GM18861 (cell line): ENCODE results near the gene ANO2.
"Not testable (repeated sequence)": the region's sequence is repeated elsewhere in the genome, so short reads cannot be mapped to it uniquely, and the experiment has no call there.

Source experiments
- ATAC-seq: cut with Tn5 transposase; IDR thresholded peaks from one replicate; pipeline ENCODE4 v1.9.1; 2021; ENCODE audit not compliant: unreplicated experiment

Gene ANO2

DNA sequence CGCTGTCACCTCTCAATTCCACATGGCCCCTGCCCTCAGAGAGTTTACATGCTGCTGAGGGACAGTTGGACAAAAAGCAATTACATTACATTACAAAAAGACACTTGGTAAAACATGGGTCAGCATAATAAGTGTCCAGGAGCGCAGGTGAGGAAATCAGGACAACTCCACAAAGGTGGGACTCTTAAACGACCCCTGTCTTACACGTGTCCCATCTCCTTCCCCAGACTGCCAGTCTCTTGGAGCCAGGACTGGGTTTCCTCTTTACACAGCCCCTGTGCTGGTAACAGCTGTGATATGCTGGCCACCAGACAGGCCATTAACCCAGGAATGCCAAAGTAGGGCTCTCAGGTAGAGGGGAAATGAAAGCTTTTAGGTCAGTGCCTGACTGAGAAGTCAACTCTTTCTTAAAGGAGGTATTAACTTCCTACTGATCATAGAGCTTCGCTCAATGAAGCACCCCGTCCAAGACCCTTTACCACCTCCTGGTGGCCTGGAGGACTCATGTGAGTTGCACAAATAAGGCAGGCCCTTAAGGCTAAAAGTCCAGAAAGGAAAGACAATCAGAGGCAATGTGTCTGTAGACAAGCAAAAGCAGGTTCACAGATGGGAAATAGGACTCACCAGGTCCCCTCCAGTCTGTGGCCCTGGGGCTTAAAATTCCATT lies 55.5 kb downstream of the ANO2 start:
- no peak for ATAC-seq

DNA sequence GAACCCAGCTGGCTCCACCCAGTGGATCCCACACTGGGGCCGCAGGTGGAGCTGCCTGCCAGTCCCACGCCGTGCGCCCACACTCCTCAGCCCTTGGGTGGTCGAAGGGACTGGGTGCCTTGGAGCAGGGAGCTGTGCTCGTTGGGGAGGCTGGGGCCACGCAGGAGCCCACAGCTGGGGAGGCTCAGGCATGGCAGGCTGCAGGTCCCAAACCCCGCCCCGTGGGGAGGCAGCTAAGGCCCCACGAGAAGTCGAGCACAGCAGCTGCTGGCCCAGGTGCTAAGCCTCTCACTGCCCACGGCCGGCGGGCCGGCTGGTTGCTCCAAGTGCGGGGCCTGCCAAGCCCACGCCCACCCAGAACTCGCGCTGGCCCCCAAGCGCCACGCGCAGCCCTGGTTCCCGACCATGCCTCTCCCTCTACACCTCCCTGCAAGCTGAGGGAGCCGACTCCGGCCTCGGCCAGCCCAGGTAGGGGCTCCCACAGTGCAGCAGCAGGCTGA lies 56.2 kb downstream of the ANO2 start:
- no peak for ATAC-seq

DNA sequence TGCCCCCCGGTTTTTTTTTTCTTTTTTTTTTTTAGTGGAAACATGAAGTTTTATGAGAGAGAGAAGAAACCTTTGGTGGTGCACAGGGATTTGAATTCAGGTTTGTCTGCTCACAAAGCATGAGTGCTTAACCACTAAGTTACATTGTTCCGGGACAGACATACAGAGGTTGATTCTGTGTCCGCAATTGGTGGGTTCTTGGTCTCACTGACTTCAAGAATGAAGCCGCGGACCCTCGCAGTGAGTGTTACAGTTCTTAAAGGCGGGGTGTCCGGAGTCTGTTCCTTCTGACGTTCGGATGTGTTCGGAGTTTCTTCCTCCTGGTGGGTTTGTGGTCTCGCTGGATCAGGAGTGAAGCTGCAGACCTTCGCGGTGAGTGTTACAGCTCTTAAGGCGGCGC lies 57.2 kb downstream of the ANO2 start:
- ATAC-seq, result not testable (repeated sequence)

DNA sequence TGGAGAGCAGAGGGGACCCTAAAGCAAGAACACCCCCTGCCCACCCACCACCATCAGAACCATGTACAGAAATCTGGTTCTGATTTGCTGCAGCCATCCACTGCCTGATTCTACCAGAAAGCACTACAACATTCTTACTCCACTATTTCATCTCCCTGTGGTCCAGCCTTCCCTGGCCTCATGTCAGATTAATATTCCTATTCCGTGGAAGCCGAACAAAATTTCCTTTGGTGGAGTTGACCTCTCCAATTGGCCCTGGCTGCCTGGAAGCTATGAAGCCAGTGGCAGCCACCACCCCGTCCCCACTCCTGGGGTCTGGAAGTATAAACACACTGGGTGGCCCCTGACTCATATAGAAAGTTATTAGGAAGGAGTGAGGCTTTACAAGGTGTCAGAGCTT lies 60.2 kb downstream of the ANO2 start:
- ATAC-seq, result no peak

DNA sequence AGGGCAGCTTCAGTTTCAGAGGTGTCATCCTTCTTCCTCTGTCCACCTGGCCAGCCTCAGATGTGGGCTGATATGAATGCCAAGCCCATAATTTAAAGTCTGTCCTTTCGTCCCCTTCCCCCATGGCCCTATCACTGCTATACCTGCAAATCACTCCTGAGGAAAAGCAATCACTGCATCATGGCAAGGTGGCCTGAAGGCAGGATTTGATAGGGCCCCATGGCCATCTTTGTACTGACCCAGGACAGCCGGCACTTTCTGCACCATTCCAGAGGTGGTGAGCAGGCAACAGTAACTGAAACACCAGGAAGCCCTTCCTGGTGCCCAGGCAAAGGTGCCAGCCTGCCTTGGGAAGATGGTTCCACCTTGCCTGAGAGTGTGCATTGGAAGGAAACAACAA lies 60.8 kb downstream of the ANO2 start:
- ATAC-seq, result no peak

DNA sequence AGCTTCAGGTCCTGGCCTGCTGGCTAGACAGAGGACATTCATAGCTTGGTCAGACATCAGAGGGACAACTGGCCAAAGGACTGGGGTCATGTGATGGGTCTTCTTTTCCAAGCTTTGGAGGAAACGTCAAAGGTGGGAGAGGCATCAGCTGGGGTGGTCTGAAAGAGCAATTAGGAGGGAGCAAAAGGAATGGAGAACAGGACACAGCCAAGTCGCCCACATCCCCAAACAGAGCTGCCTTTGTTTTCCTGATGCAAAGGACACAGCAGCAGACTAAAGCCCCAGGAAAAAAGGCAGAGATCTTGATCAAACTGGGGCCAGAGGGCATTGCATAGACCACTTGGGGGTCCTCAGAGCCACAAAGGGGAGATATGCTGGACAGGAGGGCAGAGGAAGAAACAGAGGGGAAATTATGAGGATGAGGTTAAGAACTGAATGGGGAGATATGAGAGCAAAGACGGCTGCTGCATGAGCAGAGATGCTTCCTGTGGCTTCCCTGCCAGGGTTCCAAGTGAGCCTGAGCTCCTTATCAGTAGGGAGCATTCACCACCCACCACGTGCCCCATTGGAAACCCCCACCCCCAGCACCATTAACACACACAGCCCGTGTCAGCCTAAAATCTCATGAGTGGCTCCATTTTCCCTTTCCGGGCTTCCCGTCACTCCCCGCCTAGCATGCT lies 62.4 kb downstream of the ANO2 start:
- ATAC-seq, result no peak

DNA sequence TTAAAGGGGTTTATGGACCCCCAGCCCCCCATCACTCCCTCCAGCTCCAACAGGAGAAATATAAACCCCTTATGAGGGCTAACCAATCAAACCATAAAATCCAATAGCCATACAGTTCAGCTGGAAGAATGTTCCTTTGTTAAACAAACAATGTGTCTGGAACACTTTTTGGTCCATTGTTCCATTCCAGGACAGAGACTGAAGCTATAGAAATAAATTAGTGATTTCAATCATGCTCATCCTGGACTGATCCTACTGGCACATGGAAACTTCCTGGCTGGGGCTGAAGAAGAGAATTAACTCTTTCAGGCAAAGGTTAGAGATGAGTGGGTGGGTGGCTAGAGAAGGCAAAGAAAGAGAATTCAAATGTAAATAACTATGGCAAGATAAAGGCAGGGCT lies 63.4 kb downstream of the ANO2 start:
- no peak for ATAC-seq

DNA sequence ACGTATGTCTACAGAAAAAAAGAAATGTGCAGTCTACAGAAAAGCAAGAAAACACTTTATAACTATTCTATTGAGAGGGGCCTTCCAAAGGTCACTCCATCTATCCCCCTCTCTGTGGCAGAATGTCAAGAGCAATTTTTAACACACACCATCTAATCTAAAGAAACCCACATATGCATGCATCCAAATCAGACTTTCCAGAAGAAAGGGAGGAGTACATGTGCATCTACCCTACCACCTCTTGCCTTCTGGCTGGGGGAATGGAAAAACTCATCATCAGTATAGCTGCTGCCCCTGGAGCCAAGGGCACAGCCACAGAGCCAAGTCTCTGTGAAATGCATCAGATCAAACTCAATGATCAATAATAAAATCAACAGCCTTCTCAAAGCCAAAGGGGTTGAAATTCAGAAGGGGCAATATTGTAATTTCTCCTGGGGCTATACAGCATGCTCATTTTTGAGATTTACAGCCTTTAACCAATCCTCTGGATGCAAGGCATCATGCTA lies 63.9 kb downstream of the ANO2 start:
- ATAC-seq, result no peak

DNA sequence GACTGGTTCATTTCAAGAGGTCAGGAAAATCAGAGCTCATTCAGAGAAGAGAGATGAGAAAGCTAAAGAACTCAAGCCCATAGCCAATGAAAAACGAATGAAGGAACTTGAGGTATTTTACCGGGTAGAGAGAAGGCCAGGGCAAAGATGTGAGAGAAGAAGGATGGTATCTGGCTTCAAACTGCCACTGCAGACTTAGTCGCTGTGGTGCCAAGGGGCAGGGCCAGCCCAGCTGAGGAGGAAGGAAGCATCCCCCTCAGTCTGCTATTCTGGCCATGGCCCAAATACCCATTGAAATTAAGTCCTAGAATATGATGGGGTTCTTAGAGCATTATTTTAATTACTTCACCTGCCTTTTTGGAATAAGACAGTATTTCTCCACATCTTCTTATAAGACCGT lies 69.2 kb downstream of the ANO2 start:
- ATAC-seq, result no peak

DNA sequence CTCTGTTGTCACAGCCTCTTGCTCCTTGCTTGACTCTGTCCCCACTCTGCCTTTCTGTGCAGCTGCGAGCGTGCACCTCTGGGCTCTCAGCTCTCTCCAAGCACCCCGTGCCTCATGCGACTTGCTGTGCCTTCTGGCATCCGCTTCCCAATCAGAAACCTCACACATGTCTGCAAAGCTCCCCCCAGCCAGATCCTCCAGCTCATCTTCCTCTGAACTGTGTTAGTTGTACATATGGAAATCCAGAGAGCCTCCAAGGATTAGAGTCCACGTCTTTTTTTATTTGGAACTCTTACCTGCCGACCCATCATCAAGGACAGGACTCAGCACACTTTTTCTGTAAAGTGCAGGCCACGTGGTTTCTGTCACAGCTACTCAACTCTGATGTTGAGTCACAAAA lies 70.5 kb downstream of the ANO2 start:
- ATAC-seq, result no peak

DNA sequence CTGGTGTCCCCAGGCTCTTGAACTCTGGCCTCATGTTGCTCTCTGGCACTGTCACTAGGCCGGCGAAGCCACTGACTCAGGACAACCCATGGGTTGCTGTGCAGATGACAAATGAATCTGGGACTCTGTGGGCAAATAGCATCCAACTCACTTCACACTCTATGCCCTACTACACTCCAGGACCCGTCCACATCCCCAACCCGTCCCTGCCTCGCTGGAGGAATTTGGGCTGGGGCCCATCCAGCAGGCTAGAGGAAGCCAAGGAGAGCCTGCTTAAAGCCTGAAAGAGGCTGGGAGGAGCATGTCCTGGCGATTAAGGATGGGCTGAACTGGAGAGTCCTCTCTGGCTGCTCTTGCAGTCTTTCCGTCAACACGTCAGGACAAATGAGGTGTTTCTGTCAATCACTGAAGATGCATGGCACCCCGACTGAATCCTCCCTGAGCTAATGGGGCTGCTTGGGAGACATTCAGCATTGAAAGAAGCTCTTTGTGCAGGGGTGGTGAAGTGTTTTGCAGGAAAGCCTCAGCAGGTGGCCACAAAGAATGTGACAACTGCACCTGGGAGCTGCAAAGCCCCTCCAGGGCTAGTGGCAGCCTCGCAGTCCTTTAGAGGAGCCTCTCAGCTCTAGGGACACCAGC lies 71.7 kb downstream of the ANO2 start:
- no peak for ATAC-seq

DNA sequence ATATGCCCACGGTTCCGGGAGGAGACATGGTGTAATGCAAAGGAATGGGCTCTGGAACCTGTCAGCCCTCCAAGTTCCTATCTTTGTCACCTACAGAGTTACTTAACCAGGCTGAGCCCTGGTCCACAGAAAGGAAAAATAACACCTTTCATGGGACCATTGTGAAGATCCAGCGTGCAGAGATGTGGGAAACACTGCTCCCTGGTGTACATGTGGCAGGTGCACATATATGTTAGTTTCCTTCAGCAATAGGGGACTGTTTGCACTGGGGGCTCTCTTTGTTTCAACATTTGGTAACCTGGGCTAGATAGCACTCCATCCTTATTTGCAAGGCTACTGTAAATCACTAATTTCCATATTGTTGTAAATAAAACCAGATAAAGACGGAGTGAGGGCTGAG lies 72.3 kb downstream of the ANO2 start:
- ATAC-seq, result no peak

DNA sequence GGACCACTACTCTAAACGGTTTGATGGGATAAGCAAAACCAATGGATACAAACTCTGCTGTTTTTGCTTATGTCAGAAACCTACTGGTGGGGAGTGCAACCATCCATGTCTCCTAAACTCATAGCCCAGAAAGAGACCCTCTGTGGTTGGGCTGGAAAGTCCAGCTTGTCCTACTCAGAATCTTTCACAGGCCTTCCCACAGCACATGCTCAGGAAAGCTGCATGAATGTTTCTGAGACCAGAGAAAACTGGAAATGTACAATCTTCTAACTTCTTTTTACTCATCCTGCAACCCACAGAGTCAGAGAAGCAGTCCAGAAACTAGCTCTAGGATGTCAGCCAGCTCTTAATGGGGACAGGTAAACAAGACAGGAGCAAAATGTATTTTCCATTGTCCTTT lies 73.3 kb downstream of the ANO2 start:
- ATAC-seq, result no peak

DNA sequence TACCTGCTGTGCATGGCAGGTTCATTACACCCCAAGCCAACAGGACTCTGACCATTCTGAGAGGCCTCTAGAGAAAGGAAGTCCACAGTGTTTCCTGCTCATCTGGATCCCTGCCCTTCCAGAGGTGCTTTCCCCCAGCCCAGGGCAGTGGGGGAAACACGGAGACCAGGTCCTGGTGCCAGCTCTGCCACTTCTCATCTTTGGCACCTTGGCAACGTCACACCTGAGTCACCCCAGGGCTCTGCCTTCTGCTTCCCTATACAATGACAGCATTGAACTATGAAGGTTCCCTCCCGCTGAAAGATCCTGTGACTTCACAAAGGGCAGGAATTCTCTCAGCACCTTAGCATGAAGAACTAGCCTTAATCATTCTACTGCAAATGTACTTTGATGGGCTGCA lies 74.9 kb downstream of the ANO2 start:
- ATAC-seq, result no peak

DNA sequence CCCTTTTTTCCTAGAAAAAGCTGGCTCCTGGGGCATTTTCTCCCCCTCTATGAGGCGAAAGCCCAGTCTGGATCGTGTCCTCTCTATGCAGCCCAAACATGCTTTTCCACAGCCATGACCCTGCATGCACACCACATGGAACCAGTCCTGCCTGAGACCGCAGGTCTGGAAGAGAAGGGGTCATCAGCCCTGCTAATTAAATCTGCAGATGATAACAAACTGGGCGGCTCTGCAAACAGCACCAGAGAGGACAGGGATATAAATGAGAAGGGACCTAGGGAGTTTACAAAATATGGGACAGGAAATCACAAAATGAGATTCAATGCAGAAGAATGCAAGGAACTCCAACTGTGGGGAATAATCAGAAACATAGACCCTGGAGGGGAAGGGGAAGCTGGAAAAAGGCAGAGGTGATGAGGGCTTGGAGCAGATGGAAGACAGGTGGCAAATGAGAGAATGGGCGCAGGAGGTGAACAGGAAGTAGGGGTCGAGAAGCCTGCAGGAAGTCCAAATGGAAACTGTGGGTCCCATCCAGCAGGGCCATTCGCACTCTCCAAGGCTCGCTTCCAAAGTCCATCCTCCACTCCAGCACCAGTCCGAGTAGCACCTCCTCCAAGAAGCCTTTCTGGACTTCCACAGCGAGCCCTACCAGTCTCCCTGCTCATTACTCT lies 76.3 kb downstream of the ANO2 start:
- ATAC-seq, result no peak

DNA sequence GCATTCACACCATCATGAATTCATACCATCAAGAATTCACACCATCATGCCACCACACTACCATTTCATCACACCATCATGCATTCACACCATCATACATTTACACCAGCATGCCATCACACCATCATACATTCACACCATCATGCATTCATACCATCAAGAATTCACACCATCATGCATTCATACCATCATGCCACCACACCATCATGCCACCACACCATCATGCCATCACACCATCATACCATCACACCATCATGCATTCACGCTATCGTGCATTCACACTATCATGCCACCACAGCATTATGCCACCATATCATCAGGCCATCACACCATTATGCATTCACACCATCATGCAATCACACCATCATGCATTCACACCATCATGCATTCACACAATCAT lies 79.7 kb downstream of the ANO2 start:
- ATAC-seq, result no peak

DNA sequence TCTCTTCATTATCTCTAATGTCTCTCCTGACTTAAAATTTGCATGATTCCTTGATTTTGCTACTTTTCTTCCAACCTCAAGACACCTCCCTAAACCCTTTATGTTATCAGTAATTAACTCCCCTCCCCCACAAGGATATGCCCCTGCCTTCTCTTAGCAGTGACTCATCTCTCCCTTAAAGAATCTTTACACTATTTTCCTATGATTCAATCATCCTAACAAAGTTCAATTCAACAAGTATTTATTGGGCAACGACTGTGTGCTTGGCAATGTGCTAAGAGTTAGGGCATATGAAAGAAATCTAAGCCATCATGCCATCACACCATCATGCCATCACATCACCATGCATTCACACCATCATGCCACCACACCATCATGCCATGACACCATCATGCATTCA lies 80.1 kb downstream of the ANO2 start:
- no peak for ATAC-seq

DNA sequence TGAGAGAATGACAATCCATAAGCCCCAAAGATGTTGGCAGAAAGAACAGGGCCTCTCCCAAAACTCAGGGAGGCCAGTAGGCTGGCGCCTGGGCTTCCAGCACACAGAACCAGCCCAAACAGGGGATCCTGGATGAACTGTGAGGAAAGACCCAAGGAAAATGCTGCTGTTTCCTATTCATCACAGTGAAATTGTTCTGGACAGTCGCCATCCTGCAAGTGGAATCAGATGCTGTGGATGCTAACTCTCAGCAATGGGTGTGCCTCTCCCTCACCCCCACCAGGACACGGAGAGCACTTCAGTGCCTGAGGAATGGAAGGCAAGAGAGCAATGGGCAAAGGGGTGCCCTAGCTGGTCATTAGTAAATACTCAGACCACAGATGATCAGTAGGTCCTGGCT lies 80.8 kb downstream of the ANO2 start:
- ATAC-seq, result no peak

DNA sequence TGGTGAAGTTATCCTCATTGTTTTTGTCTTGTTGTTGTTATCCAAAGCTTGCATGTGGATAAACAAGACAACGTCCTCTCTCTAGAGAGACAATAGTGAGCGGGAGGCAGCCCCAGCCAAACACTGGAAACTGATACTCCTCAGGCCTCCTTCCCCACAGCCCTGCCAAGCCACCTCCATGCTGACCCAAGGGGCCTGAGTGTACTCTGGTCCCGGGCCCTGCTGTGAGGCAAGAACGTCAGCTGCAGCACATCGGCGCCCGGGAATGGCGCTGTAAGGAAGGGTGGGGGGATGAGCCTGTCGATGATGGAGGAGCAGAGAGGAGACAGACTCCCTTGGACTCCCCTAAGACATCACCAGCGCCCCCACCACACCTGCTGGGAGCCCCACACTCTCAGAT lies 83.6 kb downstream of the ANO2 start:
- no peak for ATAC-seq

DNA sequence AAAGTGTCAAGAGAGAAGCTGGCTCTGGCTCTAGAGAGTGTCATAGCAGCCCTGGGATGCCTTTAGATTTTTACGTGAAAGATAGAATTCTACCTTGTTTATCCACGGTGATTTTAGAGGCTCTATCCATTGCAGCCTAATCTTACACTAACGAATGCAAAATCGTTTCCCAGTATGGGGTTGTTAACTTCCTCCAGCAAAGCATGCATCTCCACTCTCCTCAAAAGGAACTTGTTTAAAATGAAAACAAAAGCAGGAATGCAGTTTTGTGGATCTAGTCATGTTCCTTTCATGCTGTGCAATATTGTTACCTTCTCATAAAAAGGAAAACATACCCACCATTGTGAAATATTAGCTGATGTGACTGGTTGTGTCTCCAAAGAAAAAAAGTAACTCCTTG lies 88.4 kb downstream of the ANO2 start:
- no peak for ATAC-seq

DNA sequence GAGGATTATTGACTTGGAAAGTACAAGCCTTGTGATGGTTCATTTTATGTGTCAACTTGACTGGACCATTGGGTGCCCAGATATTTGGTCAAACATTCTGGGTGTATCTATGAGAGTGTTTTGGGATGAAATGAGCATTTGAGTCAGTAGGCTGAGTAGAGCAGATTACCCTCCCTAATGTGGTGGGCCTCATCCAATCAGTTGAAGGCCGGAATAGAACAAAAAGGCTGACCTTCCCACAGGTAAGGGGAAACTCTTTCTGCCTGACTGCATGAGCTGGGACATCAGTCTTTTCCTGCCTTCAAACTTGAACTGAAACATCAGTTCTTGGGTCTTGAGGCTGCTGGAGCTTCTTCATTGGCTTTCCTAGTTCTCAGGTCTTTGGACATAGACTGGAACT lies 98.1 kb downstream of the ANO2 start:
- no peak for ATAC-seq

DNA sequence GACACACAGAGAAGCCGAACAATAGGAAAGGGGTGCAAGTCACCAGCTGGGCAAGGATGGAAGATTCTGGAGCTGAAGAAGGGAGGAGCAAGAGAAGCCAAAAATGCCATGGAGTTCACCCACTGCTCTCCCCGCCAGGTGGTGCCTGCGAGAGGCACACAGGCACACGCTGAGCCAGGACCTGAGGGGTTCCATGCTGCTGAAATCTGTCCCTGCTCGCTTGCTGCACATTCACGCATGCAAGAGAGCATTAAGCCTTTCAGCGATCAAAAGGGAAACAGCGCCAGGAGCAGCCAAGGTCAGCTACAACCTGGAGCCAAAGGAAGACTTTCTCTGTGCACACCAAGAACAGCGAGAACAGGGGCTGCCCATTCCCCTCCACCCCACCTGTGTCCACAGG lies 104.1 kb downstream of the ANO2 start:
- no peak for ATAC-seq
